Left colon (tissue), 2 donors: Measurements from ENCODE around the gene OR10A2. TPM values are rescaled to one million over a fixed set of nuclear protein-coding genes. Genes with fewer than 3 reads are reported as not detected.
"Not testable (repeated sequence)": the region's sequence is repeated elsewhere in the genome, so short reads cannot be mapped to it uniquely, and the experiment has no call there.

ENCODE experiments used
- ATAC-seq: fragments of 200-7000 bp; cut with Tn5 transposase; one replicate; pipeline ENCODE4 v1.9.1; 2020; ENCODE audit warnings: mild to moderate bottlenecking, moderate library complexity
- DNase-seq, 2 donors: peaks; one replicate each; pipeline ENCODE4 v3.0.0-alpha.2; 2020
- intact Hi-C, 2 donors: fragments of 100-400 bp; cut with DNase I in 1 of 2; cut with micrococcal nuclease in 1 of 2; formaldehyde crosslinking; loops; one replicate each; pipeline versions ENCODE4 v1.11.2 to v1.14.0; 2022; cut with DNase I, micrococcal nuclease
- long read RNA-seq: library from polyadenylated mRNA; unstranded; transcript quantifications from one replicate; pipeline ENCODE4 v2.0.0, GENCODE V29; 2021
- total RNA-seq, 2 donors: library from RNA; stranded (reverse); fragmentation: NEBNext Ultra II Directional; extraction: Animal tissue kit (Norgen Biotek cat#: 25700); gene quantifications; one replicate each; pipeline ENCODE4 v1.2.1, GENCODE V29; 2021
- donor health status: DM: no; HTN: no; CAD: no.
- donor health status: DM: yes; HTN: yes; CAD: no.

Gene OR10A2, protein sequence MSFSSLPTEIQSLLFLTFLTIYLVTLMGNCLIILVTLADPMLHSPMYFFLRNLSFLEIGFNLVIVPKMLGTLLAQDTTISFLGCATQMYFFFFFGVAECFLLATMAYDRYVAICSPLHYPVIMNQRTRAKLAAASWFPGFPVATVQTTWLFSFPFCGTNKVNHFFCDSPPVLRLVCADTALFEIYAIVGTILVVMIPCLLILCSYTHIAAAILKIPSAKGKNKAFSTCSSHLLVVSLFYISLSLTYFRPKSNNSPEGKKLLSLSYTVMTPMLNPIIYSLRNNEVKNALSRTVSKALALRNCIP
- not detected for total RNA-seq
- long read RNA-seq: 0 reads

GRCh38 chr11:6862961-6863360 lies at the start of gene OR10A2:
Gene OR10A2, plus strand, starts transcription at chr11:6863057. Its CDS starts 6,698 bp downstream, at chr11:6869755.
- DNase-seq (no peak), ATAC-seq (no peak)
- intact Hi-C loops: no loop called here

DNA sequence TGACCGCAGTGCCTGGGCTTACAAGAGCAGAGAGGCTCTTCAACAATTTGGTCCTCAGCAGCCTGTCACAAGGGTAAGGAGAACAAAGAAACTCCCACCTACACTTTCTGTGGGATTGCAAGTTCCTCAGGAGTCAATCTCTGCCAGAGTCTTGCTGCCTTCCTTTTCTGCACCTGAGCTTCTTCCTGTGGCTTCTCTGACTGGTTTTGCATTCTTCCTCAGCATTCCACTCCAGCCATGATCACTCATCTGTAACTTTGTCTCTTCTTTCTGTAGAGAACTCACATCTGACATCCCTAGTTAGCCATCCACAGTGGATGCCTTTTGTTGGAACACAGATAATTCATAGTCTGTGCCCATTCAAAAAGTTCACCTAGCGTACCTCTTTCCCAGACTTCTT lies 49.2 kb upstream of the OR10A2 start:
- DNase-seq: no peak
- intact Hi-C loops: no loop called here
- no peak for ATAC-seq

DNA sequence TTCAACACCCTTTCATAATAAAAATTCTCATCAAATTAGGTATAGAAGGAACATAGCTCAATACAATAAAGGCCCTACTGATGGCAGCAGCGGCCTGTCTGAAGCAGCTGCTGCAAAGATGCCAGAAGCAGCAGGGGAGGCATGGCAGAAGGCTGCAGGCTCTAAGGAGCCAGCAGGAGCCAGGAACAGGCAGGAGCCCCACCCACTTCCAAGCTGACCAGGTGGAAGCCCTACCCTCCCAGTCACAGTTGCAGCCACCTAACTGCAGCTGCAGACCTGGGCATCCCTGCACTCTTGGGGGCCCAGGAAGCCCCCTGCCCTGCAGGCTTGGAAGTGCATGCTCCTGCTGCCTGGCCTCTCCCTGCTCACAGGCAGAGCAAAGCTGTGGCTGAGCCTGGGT lies 45.2 kb upstream of the OR10A2 start:
- intact Hi-C loops: no loop called here
- ATAC-seq (no peak), DNase-seq (no peak)

GRCh38 chr11:6818967-6819366 lies 43.9 kb upstream of the OR10A2 start:
- intact Hi-C loops: no loop called here
- ATAC-seq: no peak

DNA sequence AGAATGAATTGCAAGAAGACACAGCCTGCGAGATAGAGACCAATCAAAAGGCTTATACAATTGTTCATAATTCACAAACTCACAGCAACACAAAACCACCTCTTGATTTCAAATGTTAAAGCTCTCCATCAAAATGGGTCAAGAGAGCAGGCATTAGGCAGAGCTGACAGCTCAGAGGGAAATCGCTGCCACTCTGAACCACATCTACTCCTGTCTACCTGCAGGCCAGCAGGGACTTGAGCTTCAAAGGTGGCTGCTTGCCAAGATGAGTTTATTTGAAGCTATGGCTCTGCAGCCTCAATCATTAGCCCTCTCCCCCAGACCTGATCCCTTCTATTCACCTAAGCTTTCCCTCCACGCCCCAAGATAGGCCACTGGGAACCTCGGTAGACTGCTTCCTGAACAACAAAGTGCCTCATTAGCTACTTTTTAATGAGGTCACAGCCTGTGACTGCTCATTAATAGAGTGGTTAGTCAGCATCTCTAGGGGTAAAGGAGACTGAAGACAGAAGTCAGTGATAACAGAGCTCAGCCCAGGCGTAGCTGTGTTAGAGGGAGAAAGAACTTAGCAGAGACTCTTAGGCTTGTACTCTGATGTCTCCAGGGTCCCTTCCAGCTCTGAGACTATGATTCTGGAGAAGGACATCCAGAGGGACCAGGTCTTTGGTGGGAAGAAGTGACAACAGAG lies 38.6 kb upstream of the OR10A2 start:
- no peak for ATAC-seq
- DNase-seq: no peak
- intact Hi-C loops: no loop called here

More at GRCh38 chr11:6818967-6819366, 43.9 kb upstream of the OR10A2 start:
- no peak for DNase-seq

GRCh38 chr11:6825231-6825744 lies 37.6 kb upstream of the OR10A2 start:
- ATAC-seq (no peak), DNase-seq (no peak)
- intact Hi-C loops: no loop called here

- intact Hi-C loops: no loop called here
- ATAC-seq (no peak), DNase-seq (no peak)
Observed at GRCh38 chr11:6828103-6828502, 34.8 kb upstream of the OR10A2 start.

DNA sequence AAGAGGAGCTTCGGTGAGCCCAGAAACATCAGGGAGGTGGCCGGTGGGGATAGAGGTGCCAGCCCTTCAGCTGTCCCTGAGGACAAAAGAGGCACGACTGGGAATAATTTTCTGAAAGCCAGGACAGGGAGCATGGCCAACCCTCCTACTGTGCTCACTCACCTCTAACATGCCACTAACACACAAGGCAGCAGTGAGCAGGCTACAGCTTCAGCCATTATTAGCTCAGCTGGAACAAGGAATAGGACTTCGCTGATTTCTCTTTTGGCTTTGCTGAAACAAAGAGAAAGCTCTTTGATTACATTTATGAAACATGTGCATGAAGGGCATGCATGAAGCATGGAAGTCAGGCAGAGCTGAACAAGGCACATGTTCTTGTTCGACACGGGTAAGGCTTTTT lies 29.5 kb upstream of the OR10A2 start:
- DNase-seq (no peak), ATAC-seq (no peak)
- intact Hi-C loops: no loop called here

DNA sequence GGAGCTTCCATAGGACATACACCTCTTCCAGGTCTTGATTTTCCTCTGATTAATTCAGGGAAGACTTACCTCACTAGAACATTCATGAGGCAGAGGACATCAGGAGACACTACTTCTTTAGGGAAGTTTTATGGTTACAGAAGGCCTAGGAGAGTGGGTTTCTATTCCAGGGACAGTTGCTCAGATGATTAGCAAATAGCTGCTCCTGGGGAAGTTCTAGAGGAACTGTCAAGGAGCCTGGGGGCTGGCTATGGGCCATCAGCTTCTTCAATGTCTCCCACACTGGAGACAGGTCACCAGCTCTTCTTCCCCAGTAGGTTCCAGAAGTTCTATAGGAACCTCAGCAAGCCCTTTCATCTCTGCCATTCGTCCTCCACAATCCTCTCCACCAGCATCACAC lies 28.8 kb upstream of the OR10A2 start:
- DNase-seq (no peak), ATAC-seq (no peak)
- intact Hi-C loops: no loop called here

DNA sequence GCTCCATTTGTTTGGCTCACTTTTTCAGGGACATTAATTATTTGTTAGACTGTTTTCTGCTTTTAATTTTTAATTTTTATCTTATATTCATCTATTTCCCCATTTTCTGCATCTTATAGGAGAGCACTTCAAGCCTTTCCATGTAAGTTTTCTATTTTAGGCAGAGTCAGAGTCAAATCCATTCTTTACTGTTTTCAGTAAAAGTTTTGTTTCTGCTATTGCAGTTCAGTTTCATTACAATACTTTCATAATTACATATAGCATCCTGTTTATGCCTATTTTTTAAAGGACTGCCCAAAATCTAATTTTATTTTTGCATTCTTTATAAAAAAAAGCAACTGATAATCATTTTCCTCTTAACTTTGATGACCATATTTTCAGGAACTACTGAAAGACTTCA lies 21.2 kb upstream of the OR10A2 start:
- intact Hi-C loops: no loop called here
- ATAC-seq: no peak
- DNase-seq: no peak

- ATAC-seq (no peak), DNase-seq (no peak)
- intact Hi-C loops: no loop called here
Observed at GRCh38 chr11:6843670-6844069, 19.2 kb upstream of the OR10A2 start.

DNA sequence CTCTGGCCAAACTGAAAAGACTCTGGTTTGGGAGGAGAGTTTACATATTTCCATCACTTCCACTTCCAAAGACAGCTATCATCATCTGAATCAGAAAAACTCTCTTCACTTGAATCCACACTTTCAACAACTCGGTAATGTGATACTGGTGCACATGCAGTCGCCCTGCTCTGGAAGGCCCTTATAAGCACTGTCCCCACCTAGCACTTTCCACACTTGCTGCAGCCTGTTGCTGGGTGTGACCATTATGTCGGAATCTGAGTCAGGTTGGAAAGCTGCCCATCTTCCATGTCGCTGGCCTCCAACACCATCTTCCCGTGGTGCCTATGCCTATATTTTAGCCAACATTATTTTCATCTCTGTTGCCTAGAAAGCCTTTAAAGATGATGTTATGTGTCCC lies 18.5 kb upstream of the OR10A2 start:
- intact Hi-C loops: no loop called here
- DNase-seq: no peak
- no peak for ATAC-seq

- ATAC-seq: no peak
Observed at GRCh38 chr11:6845383-6845782, 17.5 kb upstream of the OR10A2 start, which contains the start of gene OR10A5. Gene OR10A5, plus strand, starts transcription at chr11:6845683. Its CDS starts 0 bp downstream, at chr11:6845683.

DNA sequence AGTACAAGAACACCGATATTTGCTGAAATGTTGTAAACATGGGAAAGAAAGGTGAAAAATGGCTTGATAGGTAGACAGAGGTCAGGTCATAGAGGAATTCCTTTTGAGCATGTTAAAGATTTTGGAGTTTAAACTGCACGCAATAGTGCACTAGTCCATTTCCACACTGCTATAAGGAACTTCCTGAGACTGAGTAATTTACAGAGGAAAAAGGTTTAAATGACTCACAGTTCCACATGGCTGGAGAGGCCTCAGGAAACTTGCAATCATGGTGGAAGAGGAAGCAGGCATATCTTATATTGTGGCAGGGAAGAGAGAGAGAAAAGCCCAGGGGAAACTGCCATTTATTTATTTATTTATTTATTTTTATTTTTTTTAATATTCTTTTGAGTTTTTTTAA lies 12.3 kb upstream of the OR10A2 start:
- ATAC-seq: no peak
- intact Hi-C loops: no loop called here

More at GRCh38 chr11:6845383-6845782, 17.5 kb upstream of the OR10A2 start, which contains the start of gene OR10A5:
- no peak for DNase-seq
- intact Hi-C loops: no loop called here

DNA sequence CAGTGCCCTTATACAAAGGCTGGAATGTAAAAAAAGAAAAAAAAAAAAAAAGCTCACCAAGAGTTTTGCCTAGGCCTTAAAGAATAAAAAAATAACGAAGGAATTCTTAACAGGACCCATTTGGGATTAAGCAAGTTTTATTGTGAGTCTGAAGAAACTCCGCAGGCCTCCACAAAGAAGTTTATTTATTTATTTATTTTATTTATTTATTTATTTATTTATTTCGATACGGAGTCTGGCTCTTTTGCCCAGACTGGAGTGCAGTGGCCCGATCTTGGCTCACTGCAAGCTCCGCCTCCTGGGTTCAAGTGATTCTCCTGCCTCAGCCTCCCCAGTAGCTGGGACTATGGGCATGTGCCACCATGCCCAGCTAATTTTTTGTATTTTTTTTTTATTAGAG lies 8.1 kb upstream of the OR10A2 start:
- DNase-seq, intact Hi-C loops, ATAC-seq: not testable (repeated sequence)

More for the DNA sequence above, 12.3 kb upstream of the OR10A2 start:
- no peak for DNase-seq

DNA sequence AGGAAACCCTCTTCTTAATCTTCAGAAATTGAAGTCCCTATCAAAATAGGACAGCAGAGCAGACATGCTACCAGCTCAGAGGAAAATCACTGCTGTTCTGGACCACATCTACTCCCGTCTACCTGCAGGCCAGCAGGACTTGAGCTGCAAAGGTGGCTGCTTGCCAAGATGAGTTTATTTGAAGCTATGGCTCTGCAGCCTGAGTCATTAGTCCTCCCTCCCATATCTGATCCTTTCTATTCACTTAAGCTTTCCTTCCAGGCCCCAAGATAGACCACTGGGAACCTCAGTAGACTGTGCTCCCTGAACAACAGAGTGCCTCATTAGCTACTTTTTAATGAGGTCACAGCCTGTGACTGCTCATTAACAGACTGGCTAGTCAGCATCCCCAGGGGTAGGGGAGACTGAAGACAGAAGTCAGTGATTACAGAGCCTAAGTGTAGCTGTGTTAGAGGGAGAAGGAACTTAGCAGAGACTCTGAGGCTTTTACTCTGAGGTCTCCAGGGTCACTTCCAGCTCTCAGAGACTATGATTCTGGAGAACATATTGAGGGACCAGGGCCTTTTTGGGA lies 6.8 kb upstream of the OR10A2 start:
- intact Hi-C loops: no loop called here
- DNase-seq (no peak), ATAC-seq (no peak)

- intact Hi-C loops: no loop called here
- DNase-seq (no peak), ATAC-seq (no peak)
Observed at GRCh38 chr11:6856871-6857270, 6.0 kb upstream of the OR10A2 start.

DNA sequence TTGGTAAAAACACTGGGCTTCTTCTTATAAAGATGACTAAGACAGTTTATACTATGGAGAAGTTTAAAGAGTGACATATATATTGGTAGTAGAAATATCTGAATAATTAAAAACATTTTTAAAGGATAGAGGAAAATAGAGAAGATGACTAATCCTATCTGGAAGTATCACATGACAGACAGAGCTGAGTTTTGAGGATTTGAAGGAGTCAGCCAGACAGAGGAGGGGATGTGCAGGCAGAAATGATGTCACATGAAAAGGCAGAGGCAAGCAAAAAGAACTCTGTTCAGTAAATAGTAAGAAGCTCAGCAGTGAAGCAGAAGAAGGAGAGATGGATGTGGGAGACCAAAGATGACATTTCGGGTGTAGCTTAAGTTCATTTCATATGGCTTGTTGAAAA lies 1.6 kb downstream of the OR10A2 start:
- intact Hi-C loops: no loop called here
- ATAC-seq: no peak

DNA sequence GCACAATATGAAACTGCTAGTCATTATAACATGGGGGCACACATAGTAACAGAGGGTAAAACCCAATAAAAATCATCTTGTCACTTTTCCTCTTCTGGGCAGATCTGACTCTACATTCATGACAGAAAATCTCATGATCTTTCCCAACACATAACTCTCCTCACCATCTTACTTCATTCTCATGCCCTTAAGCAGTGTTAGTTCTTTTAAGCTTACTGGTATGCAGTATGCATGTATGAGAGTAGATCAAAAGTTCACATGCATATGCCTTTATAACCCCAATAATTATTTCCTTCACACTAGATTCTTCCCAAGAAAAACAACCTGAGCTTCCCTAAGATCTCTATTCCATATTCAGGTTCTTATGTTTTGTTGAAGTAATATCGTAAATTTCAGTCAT lies 8.4 kb downstream of the OR10A2 start:
- ATAC-seq: no peak
- intact Hi-C loops: no loop called here
- no peak for DNase-seq

More for the DNA sequence above, 1.6 kb downstream of the OR10A2 start:
- DNase-seq: no peak

GRCh38 chr11:6875761-6876160 lies 12.9 kb downstream of the OR10A2 start:
- intact Hi-C loops: no loop called here
- no peak for ATAC-seq
- DNase-seq: no peak
